Measurements from ENCODE around the gene CPNE7.

CPNE7 gene

GRCh38 chr16:89624777-89625761, 49.5 kb downstream of the CPNE7 start:
- CTCF ChIA-PET = interaction anchor here (0.5 to 1.0 kb wide), 3 partner anchors 16 to 51 kb away, joined by 3 to 4 read pairs (median 4); no protein-coding TSS in a partner anchor
- TF ChIP-seq PRDM6 (tag by site-specific recombination; IDR thresholded peaks at IDR 0.05) (no peak), ZNF837 (tag by site-specific recombination; IDR thresholded peaks at IDR 0.05) (no peak), ZBTB6 (tag by site-specific recombination; IDR thresholded peaks at IDR 0.05) (no peak), OSR2 (tag by site-specific recombination; IDR thresholded peaks at IDR 0.05) (no peak), ZNF658 (tag by site-specific recombination; IDR thresholded peaks at IDR 0.05) (no peak), ZFP3 (tag by site-specific recombination; IDR thresholded peaks at IDR 0.05; ENCODE audit: low read depth) (no peak), FEZF1 (tag by site-specific recombination; IDR thresholded peaks at IDR 0.05) (no peak), ZNF660 (tag by site-specific recombination; IDR thresholded peaks at IDR 0.05) (no peak), ZNF558 (tag by site-specific recombination; IDR thresholded peaks at IDR 0.05) (no peak), ZBTB44 (tag by site-specific recombination; IDR thresholded peaks at IDR 0.05) (no peak), ZNF548 (tag by site-specific recombination; IDR thresholded peaks at IDR 0.05) (no peak), ZNF426 (tag by site-specific recombination; IDR thresholded peaks at IDR 0.05) (no peak)
- TF ChIP-seq, protein P1, sequence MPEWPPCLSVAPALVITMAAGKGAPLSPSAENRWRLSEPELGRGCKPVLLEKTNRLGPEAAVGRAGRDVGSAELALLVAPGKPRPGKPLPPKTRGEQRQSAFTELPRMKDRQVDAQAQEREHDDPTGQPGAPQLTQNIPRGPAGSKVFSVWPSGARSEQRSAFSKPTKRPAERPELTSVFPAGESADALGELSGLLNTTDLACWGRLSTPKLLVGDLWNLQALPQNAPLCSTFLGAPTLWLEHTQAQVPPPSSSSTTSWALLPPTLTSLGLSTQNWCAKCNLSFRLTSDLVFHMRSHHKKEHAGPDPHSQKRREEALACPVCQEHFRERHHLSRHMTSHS (tag by site-specific recombination; IDR thresholded peaks at IDR 0.05) = no peak
- Histone ChIP-seq H3K9me3 (ENCODE audit: control insufficient read depth, insufficient read depth, low read depth, low read length) (no peaks in the 10 kb centered on the region), H3K4me3 (ENCODE audit: low read depth, low read length) (no peak overlapping the region), H3K36me3 (ENCODE audit: control insufficient read depth in 2 of 2, insufficient read depth in 1 of 2, low read length in 2 of 2) (no peaks in the 10 kb centered on the region), H3K27ac (ENCODE audit: extremely low read depth, low read depth, low read length) (no peak overlapping the region), H3K4me1 (ENCODE audit: control insufficient read depth, insufficient read depth, low read length) (no peaks in the 10 kb centered on the region)
- POLR2A ChIA-PET = interaction anchor here (0.5 kb wide), 1 partner anchor 84 kb away, joined by 4 read pairs; no protein-coding TSS in a partner anchor

- TF ChIP-seq KLF1 (tag by site-specific recombination; IDR thresholded peaks at IDR 0.05) (peak; percentile 25; the same call in 1 of the 2 replicates), GLIS1 (tag by site-specific recombination; IDR thresholded peaks at IDR 0.05) (no peak)
- H3K9me3 ChIP-seq (ENCODE audit: control insufficient read depth, insufficient read depth, low read depth, low read length) = no peaks in the 10 kb centered on the region
- CTCF ChIA-PET = interaction anchor here (0.5 to 1.8 kb wide), 3 partner anchors 11 to 132 kb away, joined by 3 to 8 read pairs (median 4); no protein-coding TSS in a partner anchor
- no peak overlapping the region for H3K4me3 ChIP-seq (ENCODE audit: low read depth, low read length)
- no peaks in the 10 kb centered on the region for H3K4me1 ChIP-seq (ENCODE audit: control insufficient read depth, insufficient read depth, low read length)
- H3K27ac ChIP-seq (ENCODE audit: extremely low read depth, low read depth, low read length) = no peak overlapping the region
- no peaks in the 10 kb centered on the region for H3K36me3 ChIP-seq (ENCODE audit: control insufficient read depth in 2 of 2, insufficient read depth in 1 of 2, low read length in 2 of 2)
- POLR2A ChIA-PET = interaction anchor here (1.0 kb wide), 1 partner anchor 66 kb away, joined by 3 read pairs; no protein-coding TSS in a partner anchor
These were observed 54.5 kb downstream of the CPNE7 start for GRCh38 chr16:89629827-89630610.

Measured in HEK293 (cell line).